HEK293 (cell line): ENCODE measurements around the gene PRRC2B.

Experiments used
- CTCF ChIA-PET: fragments of 350-600 bp; formaldehyde crosslinking; extraction: SDS; loops from one replicate; lab custom pipeline; 2021; ENCODE audit warnings: antibody characterized with exemption; lab: Yijun Ruan, JAX
- POLR2A ChIA-PET: fragments of 300-600 bp; formaldehyde crosslinking; extraction: SDS; loops from one replicate; lab custom pipeline; 2020; ENCODE audit warnings: antibody characterized with exemption, inconsistent platforms; lab: Yijun Ruan, JAX
- H3K27ac ChIP-seq: fragments of 200-500 bp; sonication (Bioruptor generic); 2 replicates; pipeline ENCODE4 v1.5.1; 2014; ENCODE audit warnings: low read depth, low read length, control low read depth, inconsistent platforms; ENCODE audit errors: extremely low read depth
- H3K36me3 ChIP-seq, 2 experiments: fragments of 200-500 bp in 1 of 2; sonication (Bioruptor generic) in 1 of 2; 1 replicate in 1 of 2; 2 replicates in 1 of 2; pipeline ENCODE4 v1.5.1; 2014 to 2017; ENCODE audit warnings: inconsistent platforms in 2 of 2, low read length in 2 of 2; ENCODE audit not compliant: control insufficient read depth in 2 of 2, insufficient read depth in 1 of 2
- H3K4me1 ChIP-seq: fragments of 200-500 bp; sonication (Bioruptor generic); 2 replicates; pipeline ENCODE4 v1.5.1; 2014; ENCODE audit warnings: mild to moderate bottlenecking, low read length, inconsistent platforms; ENCODE audit not compliant: control insufficient read depth, insufficient read depth
- H3K4me3 ChIP-seq: 2 replicates; pipeline ENCODE4 v1.5.1; 2011; ENCODE audit warnings: low read depth, mild to moderate bottlenecking, control low read depth, low read length, moderate library complexity
- H3K9me3 ChIP-seq: fragments of 200-500 bp; sonication (Bioruptor generic); 2 replicates; pipeline ENCODE4 v1.5.1; 2014; ENCODE audit warnings: low read depth, low read length, inconsistent platforms; ENCODE audit not compliant: control insufficient read depth, insufficient read depth
- FEZF1 ChIP-seq: fragments of 450-650 bp; formaldehyde crosslinking; IDR thresholded peaks from 2 replicates; pipeline ENCODE4 v1.5.1; 2016; ENCODE audit warnings: missing biosample characterization, missing genetic modification characterization
- PRDM6 ChIP-seq: fragments of 450-650 bp; formaldehyde crosslinking; IDR thresholded peaks from 2 replicates; pipeline ENCODE4 v1.5.1; 2017; ENCODE audit warnings: missing biosample characterization, missing genetic modification characterization
- SALL2 ChIP-seq: fragments of 450-650 bp; formaldehyde crosslinking; IDR thresholded peaks from 2 replicates; pipeline ENCODE4 v1.5.0; 2017; ENCODE audit warnings: missing biosample characterization, mild to moderate bottlenecking, missing genetic modification characterization, borderline replicate concordance
- SETDB1 ChIP-seq: IDR thresholded peaks from one replicate; pipeline ENCODE4 v1.6.1; 2017; ENCODE audit warnings: mild to moderate bottlenecking, low read length, moderate library complexity, mixed read lengths; ENCODE audit not compliant: insufficient read length
- SP3 ChIP-seq: fragments of 450-650 bp; formaldehyde crosslinking; IDR thresholded peaks from 2 replicates; pipeline ENCODE4 v1.5.1; 2016; ENCODE audit warnings: missing biosample characterization, missing genetic modification characterization
- TRIM28 ChIP-seq: IDR thresholded peaks from 2 replicates; pipeline ENCODE4 v1.6.1; 2011; ENCODE audit warnings: low read length, control low read depth, borderline replicate concordance
- ZFP69B ChIP-seq: fragments of 450-650 bp; formaldehyde crosslinking; IDR thresholded peaks from 2 replicates; pipeline ENCODE4 v1.5.1; 2016; ENCODE audit warnings: missing biosample characterization, missing genetic modification characterization
- ZNF112 ChIP-seq: fragments of 450-650 bp; formaldehyde crosslinking; IDR thresholded peaks from 2 replicates; pipeline ENCODE4 v1.5.0; 2017; ENCODE audit warnings: missing biosample characterization, missing genetic modification characterization
- ZNF155 ChIP-seq: fragments of 450-650 bp; formaldehyde crosslinking; IDR thresholded peaks from 2 replicates; pipeline ENCODE4 v1.5.1; 2016; ENCODE audit warnings: missing biosample characterization, missing genetic modification characterization
- ZNF16 ChIP-seq: fragments of 450-650 bp; formaldehyde crosslinking; IDR thresholded peaks from 2 replicates; pipeline ENCODE4 v1.5.1; 2016; ENCODE audit warnings: low read depth, missing biosample characterization, missing genetic modification characterization
- ZNF311 ChIP-seq: fragments of 450-650 bp; formaldehyde crosslinking; IDR thresholded peaks from 2 replicates; pipeline ENCODE4 v1.5.1; 2017; ENCODE audit warnings: missing biosample characterization, missing genetic modification characterization, borderline replicate concordance
- ZNF404 ChIP-seq: fragments of 450-650 bp; formaldehyde crosslinking; IDR thresholded peaks from 2 replicates; pipeline ENCODE4 v1.5.1; 2017; ENCODE audit warnings: missing biosample characterization, missing genetic modification characterization
- ZNF473 ChIP-seq: fragments of 450-650 bp; formaldehyde crosslinking; IDR thresholded peaks from 2 replicates; pipeline ENCODE4 v1.5.1; 2017; ENCODE audit warnings: missing biosample characterization, missing genetic modification characterization
- ZNF488 ChIP-seq: fragments of 450-650 bp; formaldehyde crosslinking; IDR thresholded peaks from 2 replicates; pipeline ENCODE4 v1.5.1; 2016; ENCODE audit warnings: missing biosample characterization, missing genetic modification characterization
- ZNF510 ChIP-seq: fragments of 450-650 bp; formaldehyde crosslinking; IDR thresholded peaks from 2 replicates; pipeline ENCODE4 v1.5.1; 2018; ENCODE audit warnings: mild to moderate bottlenecking, missing genetic modification characterization, missing biosample characterization; ENCODE audit not compliant: insufficient replicate concordance
- ZNF530 ChIP-seq: fragments of 450-650 bp; formaldehyde crosslinking; IDR thresholded peaks from 2 replicates; pipeline ENCODE4 v1.5.1; 2016; ENCODE audit warnings: low read depth, missing biosample characterization, missing genetic modification characterization
- ZNF561 ChIP-seq: fragments of 450-650 bp; IDR thresholded peaks from 2 replicates; pipeline ENCODE4 v1.5.1; 2018; ENCODE audit warnings: missing biosample characterization, missing genetic modification characterization, borderline replicate concordance
- ZNF571 ChIP-seq: fragments of 450-650 bp; formaldehyde crosslinking; IDR thresholded peaks from 2 replicates; pipeline ENCODE4 v1.5.0; 2017; ENCODE audit warnings: missing biosample characterization, missing genetic modification characterization
- ZNF747 ChIP-seq: fragments of 450-650 bp; formaldehyde crosslinking; IDR thresholded peaks from 2 replicates; pipeline ENCODE4 v1.5.1; 2016; ENCODE audit warnings: missing biosample characterization, missing genetic modification characterization
- ZNF76 ChIP-seq: fragments of 450-650 bp; formaldehyde crosslinking; IDR thresholded peaks from 2 replicates; pipeline ENCODE4; 2016; ENCODE audit warnings: low read depth, missing biosample characterization, missing genetic modification characterization, borderline replicate concordance
- ZSCAN30 ChIP-seq: fragments of 450-650 bp; IDR thresholded peaks from 2 replicates; pipeline ENCODE4 v1.5.1; 2018; ENCODE audit warnings: missing biosample characterization, mild to moderate bottlenecking, missing genetic modification characterization, moderate library complexity
- TF ChIP-seq, protein P1 (sequence below): fragments of 450-650 bp; formaldehyde crosslinking; IDR thresholded peaks from 2 replicates; pipeline ENCODE4 v1.5.1; 2016; ENCODE audit warnings: missing biosample characterization, missing genetic modification characterization, low read depth

The PRRC2B gene

DNA sequence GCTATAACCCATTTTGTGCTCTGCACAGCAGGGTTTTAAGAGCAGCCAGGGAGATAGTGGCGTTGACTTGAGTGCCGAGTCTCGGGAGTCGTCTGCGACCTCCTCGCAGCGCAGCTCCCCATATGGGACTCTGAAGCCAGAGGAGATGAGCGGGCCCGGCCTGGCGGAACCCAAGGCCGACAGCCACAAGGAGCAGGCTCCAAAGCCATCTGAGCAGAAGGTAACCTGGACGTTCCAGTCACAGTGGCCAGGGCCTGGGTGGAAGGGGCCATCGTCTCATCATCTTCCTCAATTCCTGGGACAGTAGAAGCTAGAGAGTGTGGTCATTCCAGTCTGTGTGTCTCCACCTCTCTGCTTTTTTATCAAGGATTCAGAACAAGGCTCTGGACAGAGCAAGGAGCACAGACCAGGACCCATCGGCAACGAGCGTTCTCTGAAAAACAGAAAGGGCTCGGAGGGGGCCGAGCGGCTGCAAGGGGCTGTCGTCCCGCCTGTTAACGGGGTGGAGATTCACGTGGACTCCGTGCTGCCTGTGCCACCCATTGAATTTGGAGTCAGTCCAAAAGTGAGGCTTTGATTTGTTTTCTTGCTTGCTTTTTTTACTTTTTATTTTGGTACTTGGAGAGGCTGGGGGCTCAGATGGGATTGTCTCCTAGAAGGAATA is 88.6 kb downstream of the PRRC2B start:
- ChIA-PET CTCF (interaction anchor here (0.6 to 4.5 kb wide), 4 partner anchors 8 to 258 kb away, joined by 3 to 26 read pairs (median 4); no protein-coding TSS in a partner anchor), POLR2A (interaction anchor here (1.6 kb wide), 1 partner anchor 110 kb away, joined by 3 read pairs; no protein-coding TSS in a partner anchor)
- Histone ChIP-seq H3K27ac (no peak overlapping the region), H3K4me3 (no peak overlapping the region), H3K36me3 (peaks cover 28 to 98% of the 10 kb centered on the region in 2 experiments), H3K4me1 (no peaks in the 10 kb centered on the region), H3K9me3 (no peaks in the 10 kb centered on the region)
- TF ChIP-seq ZNF747 (tag by site-specific recombination) (no peak), TRIM28 (no peak), ZNF404 (tag by site-specific recombination) (no peak), SP3 (tag by site-specific recombination) (no peak)

- Histone ChIP-seq H3K36me3 (peaks cover 33 to 98% of the 10 kb centered on the region in 2 experiments), H3K27ac (no peak overlapping the region), H3K4me1 (no peaks in the 10 kb centered on the region), H3K9me3 (no peaks in the 10 kb centered on the region), H3K4me3 (no peak overlapping the region)
- POLR2A ChIA-PET = no interaction called here
- CTCF ChIA-PET = interaction anchor here (0.8 kb wide), 1 partner anchor 134 kb away, joined by 3 read pairs; no protein-coding TSS in a partner anchor
- TF ChIP-seq ZNF571 (tag by site-specific recombination) (no peak), ZNF112 (no peak), ZSCAN30 (no peak), ZNF16 (no peak), ZNF510 (no peak), ZFP69B (no peak), ZNF488 (tag by site-specific recombination) (no peak), ZNF76 (tag by site-specific recombination) (no peak), ZNF530 (tag by site-specific recombination) (no peak), ZNF473 (tag by site-specific recombination) (no peak), SALL2 (tag by site-specific recombination) (no peak), SETDB1 (no peak), FEZF1 (no peak), ZNF561 (tag by site-specific recombination) (no peak), ZNF155 (tag by site-specific recombination) (no peak), PRDM6 (tag by site-specific recombination) (no peak), ZNF311 (no peak)
- TF ChIP-seq, protein P1, sequence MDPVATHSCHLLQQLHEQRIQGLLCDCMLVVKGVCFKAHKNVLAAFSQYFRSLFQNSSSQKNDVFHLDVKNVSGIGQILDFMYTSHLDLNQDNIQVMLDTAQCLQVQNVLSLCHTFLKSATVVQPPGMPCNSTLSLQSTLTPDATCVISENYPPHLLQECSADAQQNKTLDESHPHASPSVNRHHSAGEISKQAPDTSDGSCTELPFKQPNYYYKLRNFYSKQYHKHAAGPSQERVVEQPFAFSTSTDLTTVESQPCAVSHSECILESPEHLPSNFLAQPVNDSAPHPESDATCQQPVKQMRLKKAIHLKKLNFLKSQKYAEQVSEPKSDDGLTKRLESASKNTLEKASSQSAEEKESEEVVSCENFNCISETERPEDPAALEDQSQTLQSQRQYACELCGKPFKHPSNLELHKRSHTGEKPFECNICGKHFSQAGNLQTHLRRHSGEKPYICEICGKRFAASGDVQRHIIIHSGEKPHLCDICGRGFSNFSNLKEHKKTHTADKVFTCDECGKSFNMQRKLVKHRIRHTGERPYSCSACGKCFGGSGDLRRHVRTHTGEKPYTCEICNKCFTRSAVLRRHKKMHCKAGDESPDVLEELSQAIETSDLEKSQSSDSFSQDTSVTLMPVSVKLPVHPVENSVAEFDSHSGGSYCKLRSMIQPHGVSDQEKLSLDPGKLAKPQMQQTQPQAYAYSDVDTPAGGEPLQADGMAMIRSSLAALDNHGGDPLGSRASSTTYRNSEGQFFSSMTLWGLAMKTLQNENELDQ (tag by site-specific recombination) = no peak
Measured at GRCh38 chr9:131483319-131484050, 89.6 kb downstream of the PRRC2B start.
